ENCODE data around the gene PHACTR2. TPM values are rescaled to one million over a fixed set of nuclear protein-coding genes. Genes with fewer than 3 reads are reported as not detected.

PHACTR2 gene
- total and polyA plus RNA-seq, 2 of the 13 experiments (the other 11 are each of a cell fraction or from before 2014, with no cell fraction given) = 11.3 to 28.2 TPM

DNA sequence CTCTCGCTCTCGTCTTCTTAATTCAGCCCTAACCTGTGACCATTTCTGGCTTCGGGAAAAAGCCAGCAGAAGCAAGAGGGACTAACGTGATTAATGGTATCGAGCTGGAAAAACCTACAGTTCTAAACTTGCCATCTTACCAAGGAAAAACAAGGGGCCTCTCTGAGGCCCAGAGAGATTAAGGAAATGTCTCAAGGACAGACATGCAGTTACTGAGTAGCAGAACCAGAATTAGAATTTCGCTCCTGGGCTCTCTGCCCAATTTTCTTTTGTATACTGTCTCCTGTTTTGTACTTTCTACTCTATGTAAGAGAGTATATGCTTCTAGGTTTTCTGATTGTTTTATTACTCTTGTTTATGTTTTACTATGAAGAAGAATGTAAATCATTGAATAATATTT is 97.6 kb downstream of the PHACTR2 start:
- H3K4me3 ChIP-seq (replicated peaks in 1 of 3; ENCODE audit: insufficient read depth in 1 of 3, low read depth in 2 of 3, low read length in 3 of 3) = no peak overlapping the region
- H3K27ac ChIP-seq (ENCODE audit: extremely low read length, insufficient read depth, low read length) = no peak overlapping the region
- H3K9me3 ChIP-seq (ENCODE audit: low read length) = no peaks in the 10 kb centered on the region
- H3K79me2 ChIP-seq (ENCODE audit: insufficient read depth, low read length) = no peaks in the 10 kb centered on the region
- over 99% methylated on average over 6 of the region's 6 CpGs for whole genome bisulfite sequencing (ENCODE audit: low lambda C conversion rate)
- TF ChIP-seq ZNF782 (CRISPR knock-in tag; IDR thresholded peaks at IDR 0.05; ENCODE audit: borderline replicate concordance) (no peak), TMF1 (CRISPR knock-in tag; IDR thresholded peaks at IDR 0.05; ENCODE audit: low read depth) (no peak), ZNF263 (CRISPR knock-in tag; IDR thresholded peaks at IDR 0.05) (no peak), FIP1L1 (IDR thresholded peaks at IDR 0.05; ENCODE audit: borderline replicate concordance, insufficient read depth, low read depth, low read length) (no peak), ASH2L (IDR thresholded peaks at IDR 0.05; ENCODE audit: insufficient read length, low read depth, low read length) (no peak), ZNF740 (CRISPR knock-in tag; IDR thresholded peaks at IDR 0.05) (no peak), ZNF788 (CRISPR knock-in tag; IDR thresholded peaks at IDR 0.05; ENCODE audit: borderline replicate concordance) (no peak), TRIM24 (CRISPR knock-in tag; IDR thresholded peaks at IDR 0.05) (no peak), ZNF484 (CRISPR knock-in tag; IDR thresholded peaks at IDR 0.05; ENCODE audit: borderline replicate concordance, low read depth) (no peak), NFATC3 (CRISPR knock-in tag; IDR thresholded peaks at IDR 0.05) (no peak), HOXD1 (CRISPR knock-in tag; IDR thresholded peaks at IDR 0.05) (no peak), KMT2A (CRISPR knock-in tag; IDR thresholded peaks at IDR 0.05) (no peak), AHR (CRISPR knock-in tag; IDR thresholded peaks at IDR 0.05) (no peak), ZNF335 (CRISPR knock-in tag; IDR thresholded peaks at IDR 0.05) (no peak), KLF16 (CRISPR knock-in tag; IDR thresholded peaks at IDR 0.05) (no peak), NCOR1 (IDR thresholded peaks at IDR 0.05; ENCODE audit: borderline replicate concordance, low read length) (no peak), EHMT2 (IDR thresholded peaks at IDR 0.05; ENCODE audit: borderline replicate concordance, low read depth, low read length) (no peak)
- TF ChIP-seq, protein P1, sequence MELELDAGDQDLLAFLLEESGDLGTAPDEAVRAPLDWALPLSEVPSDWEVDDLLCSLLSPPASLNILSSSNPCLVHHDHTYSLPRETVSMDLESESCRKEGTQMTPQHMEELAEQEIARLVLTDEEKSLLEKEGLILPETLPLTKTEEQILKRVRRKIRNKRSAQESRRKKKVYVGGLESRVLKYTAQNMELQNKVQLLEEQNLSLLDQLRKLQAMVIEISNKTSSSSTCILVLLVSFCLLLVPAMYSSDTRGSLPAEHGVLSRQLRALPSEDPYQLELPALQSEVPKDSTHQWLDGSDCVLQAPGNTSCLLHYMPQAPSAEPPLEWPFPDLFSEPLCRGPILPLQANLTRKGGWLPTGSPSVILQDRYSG (CRISPR knock-in tag; IDR thresholded peaks at IDR 0.05) = no peak
- TF ChIP-seq, protein P2, sequence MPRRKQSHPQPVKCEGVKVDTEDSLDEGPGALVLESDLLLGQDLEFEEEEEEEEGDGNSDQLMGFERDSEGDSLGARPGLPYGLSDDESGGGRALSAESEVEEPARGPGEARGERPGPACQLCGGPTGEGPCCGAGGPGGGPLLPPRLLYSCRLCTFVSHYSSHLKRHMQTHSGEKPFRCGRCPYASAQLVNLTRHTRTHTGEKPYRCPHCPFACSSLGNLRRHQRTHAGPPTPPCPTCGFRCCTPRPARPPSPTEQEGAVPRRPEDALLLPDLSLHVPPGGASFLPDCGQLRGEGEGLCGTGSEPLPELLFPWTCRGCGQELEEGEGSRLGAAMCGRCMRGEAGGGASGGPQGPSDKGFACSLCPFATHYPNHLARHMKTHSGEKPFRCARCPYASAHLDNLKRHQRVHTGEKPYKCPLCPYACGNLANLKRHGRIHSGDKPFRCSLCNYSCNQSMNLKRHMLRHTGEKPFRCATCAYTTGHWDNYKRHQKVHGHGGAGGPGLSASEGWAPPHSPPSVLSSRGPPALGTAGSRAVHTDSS (CRISPR knock-in tag; conservative IDR thresholded peaks at IDR 0.05) = no peak
- TF ChIP-seq, protein P3, sequence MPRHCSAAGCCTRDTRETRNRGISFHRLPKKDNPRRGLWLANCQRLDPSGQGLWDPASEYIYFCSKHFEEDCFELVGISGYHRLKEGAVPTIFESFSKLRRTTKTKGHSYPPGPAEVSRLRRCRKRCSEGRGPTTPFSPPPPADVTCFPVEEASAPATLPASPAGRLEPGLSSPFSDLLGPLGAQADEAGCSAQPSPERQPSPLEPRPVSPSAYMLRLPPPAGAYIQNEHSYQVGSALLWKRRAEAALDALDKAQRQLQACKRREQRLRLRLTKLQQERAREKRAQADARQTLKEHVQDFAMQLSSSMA (CRISPR knock-in tag; IDR thresholded peaks at IDR 0.05) = no peak
- ChIA-PET CTCF (ENCODE audit: low intra/inter-chr PET ratio, low total read pairs) (no interaction called here), POLR2A (no interaction called here)
- intact Hi-C loops (cut with micrococcal nuclease; ENCODE audit: unreplicated experiment) = no loop called here
- FAIRE-seq (no peak), DNase-seq (ENCODE audit: low spot score) (no peak), ATAC-seq (no peak)
- no peak overlapping the region for H3K9ac ChIP-seq (ENCODE audit: insufficient read depth, low read depth, low read length)
- no TSS peak for BruUV-seq (replicated peaks)
- no peak overlapping the region for H3K4me2 ChIP-seq (ENCODE audit: low read depth, low read length)
- peaks cover 15% of the 10 kb centered on the region for H3K4me1 ChIP-seq (ENCODE audit: insufficient read depth, low read length)
- H3K27me3 ChIP-seq (ENCODE audit: control insufficient read depth in 1 of 2, insufficient read depth in 2 of 2, low read length in 2 of 2) = no peaks in the 10 kb centered on the region
- H3K36me3 ChIP-seq (replicated peaks in 1 of 2; ENCODE audit: control insufficient read depth in 1 of 2, insufficient read depth in 2 of 2, low read length in 2 of 2) = peaks cover 9 to 22% of the 10 kb centered on the region in 2 experiments; a peak in 4 of 5 replicates
- in situ Hi-C loops (cut with HindIII; ENCODE audit: extremely low pct_ligation_motif_present, low pct_unique_long_range_greater_than_20kb) = no loop called here
- no peak overlapping the region for H2AFZ ChIP-seq (ENCODE audit: low read length)
- H4K20me1 ChIP-seq (ENCODE audit: insufficient read depth, low read length) = no peaks in the 10 kb centered on the region

All from HepG2 (cell line).